PFSK-1 (cell line): ENCODE results near the gene NEMP1.

Experiments
- FOXP2 ChIP-seq: optimal IDR thresholded peaks from 2 replicates; pipeline ENCODE3; 2011; ENCODE audit warnings: borderline replicate concordance, control low read depth, inconsistent platforms; ENCODE audit not compliant: insufficient read depth; ENCODE audit errors: extremely low read length, extremely low read depth
- POLR2AphosphoS5 ChIP-seq: IDR thresholded peaks from 2 replicates; pipeline ENCODE4 v1.6.1; 2012; ENCODE audit warnings: low read depth, mild to moderate bottlenecking, control low read depth, low read length, moderate library complexity
- REST ChIP-seq, 2 experiments: IDR thresholded peaks; 2 replicates each; pipeline versions ENCODE4 v1.6.1 to v1.8.0; 2011 to 2012; ENCODE audit warnings: low read depth in 2 of 2, low read length in 2 of 2, control low read depth in 1 of 2, inconsistent platforms in 1 of 2, mild to moderate bottlenecking in 1 of 2, moderate library complexity in 1 of 2; ENCODE audit not compliant: insufficient read depth in 1 of 2
- SIN3A ChIP-seq: IDR thresholded peaks from 2 replicates; pipeline ENCODE4 v1.6.1; 2012; ENCODE audit warnings: mild to moderate bottlenecking, low read length, moderate library complexity, borderline replicate concordance; ENCODE audit not compliant: insufficient read depth
- TAF1 ChIP-seq: IDR thresholded peaks from 2 replicates; pipeline ENCODE4 v1.6.1; 2012; ENCODE audit warnings: low read length, control low read depth, borderline replicate concordance; ENCODE audit not compliant: insufficient read depth

NEMP1 gene

GRCh38 chr12:57089271-57090245 lies 11.0 kb upstream of the NEMP1 start:
- TF ChIP-seq POLR2AphosphoS5 (peak; percentile 66), REST (IDR thresholded peaks at IDR 0.05; ENCODE audit: insufficient read depth in 1 of 2, low read depth in 2 of 2, low read length in 2 of 2) (0 out of 4 replicates have a peak, but pooled peaks of 1 of the 2 experiments have one; percentile 22), TAF1 (peak; percentile 55; the same call in 1 of the 2 replicates), SIN3A (0 out of 2 replicates have a peak, but pooled peaks have one; percentile 57), FOXP2 (no peak)

- TF ChIP-seq POLR2AphosphoS5 (peak; percentile 55; the same call in 1 of the 2 replicates), FOXP2 (no peak), SIN3A (0 out of 2 replicates have a peak, but pooled peaks have one; percentile 36), REST (IDR thresholded peaks at IDR 0.05; ENCODE audit: insufficient read depth in 1 of 2, low read depth in 2 of 2, low read length in 2 of 2) (0 out of 4 replicates have a peak, but pooled peaks of 1 of the 2 experiments have one; percentile 3), TAF1 (peak; percentile 51; the same call in 1 of the 2 replicates)
These were observed 10.0 kb upstream of the NEMP1 start, which contains the start of gene NAB2 for GRCh38 chr12:57088354-57089270. Gene NAB2, plus strand, starts transcription at chr12:57089114. Its CDS starts 158 bp downstream, at chr12:57089272.

- 0 out of 4 replicates have a peak, but pooled peaks of 1 of the 2 experiments have one; percentile 12 for TF ChIP-seq REST (IDR thresholded peaks at IDR 0.05; ENCODE audit: insufficient read depth in 1 of 2, low read depth in 2 of 2, low read length in 2 of 2)
- peak; percentile 70 for TF ChIP-seq TAF1
- peak; percentile 61; the same call in 1 of the 2 replicates for TF ChIP-seq POLR2AphosphoS5
- TF ChIP-seq SIN3A = no peak
These were observed 9.2 kb upstream of the NEMP1 start for GRCh38 chr12:57087691-57088353.

GRCh38 chr12:57087010-57087690 lies 8.6 kb upstream of the NEMP1 start:
- TF ChIP-seq TAF1 (no peak), SIN3A (no peak), POLR2AphosphoS5 (no peak), FOXP2 (no peak), REST (IDR thresholded peaks at IDR 0.05; ENCODE audit: insufficient read depth in 1 of 2, low read depth in 2 of 2, low read length in 2 of 2) (no peak)
